Lung (tissue), 12 donors: ENCODE data around the gene CYB5B. TPM values are rescaled to one million over a fixed set of nuclear protein-coding genes. Genes with fewer than 3 reads are reported as not detected.
A peak's percentile ranks its signal among the peaks of the same experiment; 100 is the strongest.

ENCODE experiments used
- ATAC-seq: fragments of 200-7000 bp; cut with Tn5 transposase; one replicate; pipeline ENCODE4 v1.9.1; 2020; ENCODE audit warnings: moderate number of reproducible peaks; ENCODE audit not compliant: insufficient read depth, low FRiP score
- DNase-seq, 3 donors: peaks; one replicate each; pipeline ENCODE4 v3.0.0-alpha.2; 2013 to 2017
- H3K27ac ChIP-seq, 2 donors: one replicate each; pipeline ENCODE4 v1.5.1; 2013; ENCODE audit warnings: mild to moderate bottlenecking in 2 of 2, moderate library complexity in 2 of 2, control low read depth in 1 of 2, inconsistent platforms in 1 of 2, low read depth in 1 of 2, low read length in 1 of 2
- H3K27me3 ChIP-seq, 3 donors: one replicate each; pipeline ENCODE4 v1.5.1; 2013; ENCODE audit warnings: low read length in 2 of 3; ENCODE audit not compliant: control insufficient read depth in 3 of 3, insufficient read depth in 3 of 3
- H3K36me3 ChIP-seq, 4 donors: one replicate each; pipeline ENCODE4 v1.5.1; 2013; ENCODE audit warnings: low read length in 4 of 4, mild to moderate bottlenecking in 1 of 4, moderate library complexity in 1 of 4; ENCODE audit not compliant: control insufficient read depth in 4 of 4, insufficient read depth in 4 of 4
- H3K4me1 ChIP-seq, 5 donors: one replicate each; pipeline ENCODE4 v1.5.1; 2013; ENCODE audit warnings: low read length in 5 of 5, mild to moderate bottlenecking in 2 of 5, moderate library complexity in 1 of 5; ENCODE audit not compliant: control insufficient read depth in 5 of 5, insufficient read depth in 5 of 5
- H3K4me3 ChIP-seq: one replicate; pipeline ENCODE4 v1.5.1; 2013; ENCODE audit warnings: mild to moderate bottlenecking, control low read depth, moderate library complexity
- H3K9ac ChIP-seq, 2 donors: one replicate each; pipeline ENCODE4 v1.5.1; 2013; ENCODE audit warnings: low read length in 2 of 2, control low read depth in 1 of 2; ENCODE audit not compliant: insufficient read depth in 1 of 2
- H3K9me3 ChIP-seq, 4 donors: one replicate each; pipeline ENCODE4 v1.5.1; 2013; ENCODE audit warnings: low read length in 3 of 4, mild to moderate bottlenecking in 1 of 4, moderate library complexity in 1 of 4; ENCODE audit not compliant: control insufficient read depth in 4 of 4, insufficient read depth in 3 of 4
- CTCF ChIP-seq: IDR thresholded peaks from 2 replicates; pipeline ENCODE4 v1.5.1; 2012; ENCODE audit warnings: mild to moderate bottlenecking; ENCODE audit errors: control extremely low read depth, extremely low read depth
- WGBS, 2 donors: extraction: QIAGEN DNeasy Blood & Tissue Kit; methylation state at CpG; one replicate each; pipeline ENCODE4 v1.1.7; 2013; 5-methylcytosine and 5-hydroxymethylcytosine counted together
- polyA plus RNA-seq, 2 donors: library from polyadenylated mRNA; stranded (reverse); fragments of 200-250 nt; gene quantifications; one replicate each; pipeline ENCODE4 v1.2.1, GENCODE V29; 2013
- total RNA-seq, 2 donors: library from RNA; depleted of rRNA in 1 of 2; stranded (reverse); fragments of >200 nt in 1 of 2; gene quantifications; one replicate each; pipeline ENCODE4 v1.2.1, GENCODE V29; 2014 to 2021
- donor health status: control.
- donor health status: control.
- donor health status: Bipolar disorder and iron deficiency.
- donor health status: healthy.
- donor health status: DM: yes; HTN: yes; CAD: no.

CYB5B gene
- total and polyA plus RNA-seq, 4 donors: 68.1 to 103 (median 75.7) TPM

- 17 to 23% methylated on average over 13 of the region's 13 CpGs for WGBS, 2 donors
- H3K27me3 ChIP-seq: no peaks in the 10 kb centered on the region
- H3K27ac ChIP-seq: peak overlapping the region in 1 of 2 donors; percentile 63
- H3K4me3 ChIP-seq: no peak overlapping the region
- peak overlapping the region; percentile 33 to 91 for H3K9ac ChIP-seq
- H3K4me1 ChIP-seq: peaks cover 5 to 27% (median 10%) of the 10 kb centered on the region in 5 donors
- DNase-seq (peak; percentile 87 to 97 (median 95)), ATAC-seq (peak; percentile 55)
- no peaks in the 10 kb centered on the region for H3K36me3 ChIP-seq
- peak; percentile 60 for TF ChIP-seq CTCF
- no peaks in the 10 kb centered on the region for H3K9me3 ChIP-seq
These were observed 28.0 kb upstream of the CYB5B start for GRCh38 chr16:69396187-69397061.

GRCh38 chr16:69397821-69398521 is 26.4 kb upstream of the CYB5B start:
- no peak overlapping the region for H3K9ac ChIP-seq
- peak; percentile 20 for TF ChIP-seq CTCF
- peak overlapping the region; percentile 85 to 88 for H3K27ac ChIP-seq
- no peaks in the 10 kb centered on the region for H3K27me3 ChIP-seq
- no peaks in the 10 kb centered on the region for H3K9me3 ChIP-seq
- no peak overlapping the region for H3K4me3 ChIP-seq
- no peaks in the 10 kb centered on the region for H3K36me3 ChIP-seq
- H3K4me1 ChIP-seq: peaks cover 5 to 40% (median 10%) of the 10 kb centered on the region in 5 donors
- ATAC-seq (peak; percentile 43), DNase-seq (peak; percentile 56 to 86 (median 80))
- WGBS, 2 donors: 28 to 54% methylated on average over 6 of the region's 6 CpGs

- H3K9ac ChIP-seq: no peak overlapping the region
- no peaks in the 10 kb centered on the region for H3K9me3 ChIP-seq
- no peaks in the 10 kb centered on the region for H3K27me3 ChIP-seq
- no peaks in the 10 kb centered on the region for H3K36me3 ChIP-seq
- ATAC-seq (no peak), DNase-seq (peak in 2 of 3 donors; percentile 33 to 65)
- no peak for TF ChIP-seq CTCF
- peak overlapping the region in 1 of 2 donors; percentile 0 for H3K27ac ChIP-seq
- WGBS, 2 donors: 40 to 62% methylated on average over 3 of the region's 3 CpGs
- peaks cover 5 to 48% (median 12%) of the 10 kb centered on the region in 5 donors for H3K4me1 ChIP-seq
- no peak overlapping the region for H3K4me3 ChIP-seq
These were observed 25.1 kb upstream of the CYB5B start for GRCh38 chr16:69399361-69399760.
